ENCODE measurements around the gene MEN1. TPM values are rescaled to one million over a fixed set of nuclear protein-coding genes. Genes with fewer than 3 reads are reported as not detected.
"Not testable (repeated sequence)": the region's sequence is repeated elsewhere in the genome, so short reads cannot be mapped to it uniquely, and the experiment has no call there.

Gene MEN1
- total and polyA plus RNA-seq, 9 of the 15 experiments (the other 6 are each of a cell fraction or from before 2014, with no cell fraction given): 3.4 to 57.2 (median 19.3) TPM

- TF ChIP-seq, protein P1, sequence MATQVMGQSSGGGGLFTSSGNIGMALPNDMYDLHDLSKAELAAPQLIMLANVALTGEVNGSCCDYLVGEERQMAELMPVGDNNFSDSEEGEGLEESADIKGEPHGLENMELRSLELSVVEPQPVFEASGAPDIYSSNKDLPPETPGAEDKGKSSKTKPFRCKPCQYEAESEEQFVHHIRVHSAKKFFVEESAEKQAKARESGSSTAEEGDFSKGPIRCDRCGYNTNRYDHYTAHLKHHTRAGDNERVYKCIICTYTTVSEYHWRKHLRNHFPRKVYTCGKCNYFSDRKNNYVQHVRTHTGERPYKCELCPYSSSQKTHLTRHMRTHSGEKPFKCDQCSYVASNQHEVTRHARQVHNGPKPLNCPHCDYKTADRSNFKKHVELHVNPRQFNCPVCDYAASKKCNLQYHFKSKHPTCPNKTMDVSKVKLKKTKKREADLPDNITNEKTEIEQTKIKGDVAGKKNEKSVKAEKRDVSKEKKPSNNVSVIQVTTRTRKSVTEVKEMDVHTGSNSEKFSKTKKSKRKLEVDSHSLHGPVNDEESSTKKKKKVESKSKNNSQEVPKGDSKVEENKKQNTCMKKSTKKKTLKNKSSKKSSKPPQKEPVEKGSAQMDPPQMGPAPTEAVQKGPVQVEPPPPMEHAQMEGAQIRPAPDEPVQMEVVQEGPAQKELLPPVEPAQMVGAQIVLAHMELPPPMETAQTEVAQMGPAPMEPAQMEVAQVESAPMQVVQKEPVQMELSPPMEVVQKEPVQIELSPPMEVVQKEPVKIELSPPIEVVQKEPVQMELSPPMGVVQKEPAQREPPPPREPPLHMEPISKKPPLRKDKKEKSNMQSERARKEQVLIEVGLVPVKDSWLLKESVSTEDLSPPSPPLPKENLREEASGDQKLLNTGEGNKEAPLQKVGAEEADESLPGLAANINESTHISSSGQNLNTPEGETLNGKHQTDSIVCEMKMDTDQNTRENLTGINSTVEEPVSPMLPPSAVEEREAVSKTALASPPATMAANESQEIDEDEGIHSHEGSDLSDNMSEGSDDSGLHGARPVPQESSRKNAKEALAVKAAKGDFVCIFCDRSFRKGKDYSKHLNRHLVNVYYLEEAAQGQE (IDR thresholded peaks at IDR 0.05; ENCODE audit: borderline replicate concordance): no peak
- TF ChIP-seq, protein P1 (CRISPR knock-in tag; IDR thresholded peaks at IDR 0.05; ENCODE audit: low read depth): no peak
- TF ChIP-seq ZSCAN29 (IDR thresholded peaks at IDR 0.05) (no peak), RFX5 (IDR thresholded peaks at IDR 0.05; ENCODE audit: low read depth, low read length) (no peak), HBP1 (CRISPR knock-in tag; IDR thresholded peaks at IDR 0.05) (no peak), BRCA1 (IDR thresholded peaks at IDR 0.05) (no peak), BRCA1 (CRISPR knock-in tag; IDR thresholded peaks at IDR 0.05) (no peak)
Observed at GRCh38 chr11:64817476-64817875, 7.1 kb upstream of the MEN1 start (continued).

GRCh38 chr11:64815433-64815832, 5.1 kb upstream of the MEN1 start:
- H3K4me3 ChIP-seq; intact Hi-C loops (cut with micrococcal nuclease); H3K36me3 ChIP-seq (ENCODE audit: control insufficient read depth, insufficient read depth, low read length); DNase-seq (ENCODE audit: extremely low read depth in 1 of 4, low spot score in 3 of 4); H3K4me1 ChIP-seq (replicated peaks in 1 of 2; ENCODE audit: control insufficient read depth in 2 of 2, insufficient read depth in 2 of 2, low read length in 2 of 2); H3K9ac ChIP-seq (ENCODE audit: insufficient read depth in 1 of 2, low read depth in 2 of 2, low read length in 2 of 2); CTCF ChIA-PET (ENCODE audit: low intra/inter-chr PET ratio); H3K9me1 ChIP-seq (ENCODE audit: control insufficient read depth, insufficient read depth, low read length); BruUV-seq (replicated peaks); in situ Hi-C loops (cut with MboI); ATAC-seq; H3K4me2 ChIP-seq (ENCODE audit: insufficient read depth, low read length); H3K9me3 ChIP-seq (replicated peaks; ENCODE audit: control insufficient read depth, insufficient read depth, low read depth, low read length); H3K27ac ChIP-seq (ENCODE audit: extremely low read depth, low read depth, low read length); FAIRE-seq; H4K20me1 ChIP-seq (replicated peaks; ENCODE audit: control insufficient read depth, insufficient read depth, low read length); H2AFZ ChIP-seq (ENCODE audit: low read depth, low read length); H3K27me3 ChIP-seq (ENCODE audit: control insufficient read depth in 2 of 2, insufficient read depth in 2 of 2, low read length in 2 of 2); H3K79me2 ChIP-seq (ENCODE audit: control insufficient read depth, insufficient read depth, low read length): not testable (repeated sequence)
- 45% methylated on average over 5 of the region's 5 CpGs for WGBS (ENCODE audit: insufficient coverage, low coverage, missing lambda C conversion rate)
- POLR2A ChIA-PET: interaction anchor here (0.6 to 1.8 kb wide), 2 partner anchors 13 to 281 kb away, joined by 3 to 4 read pairs; no protein-coding TSS in a partner anchor
